Suppressor macrophage (primary cell): Measurements from ENCODE around the gene PLA2G2D.
A peak's percentile ranks its signal among the peaks of the same experiment; 100 is the strongest.

Source experiments
- DNase-seq, 4 experiments: peaks; one replicate each; pipeline ENCODE4 v3.0.0-alpha.2; 2020 to 2022

Gene PLA2G2D

DNA sequence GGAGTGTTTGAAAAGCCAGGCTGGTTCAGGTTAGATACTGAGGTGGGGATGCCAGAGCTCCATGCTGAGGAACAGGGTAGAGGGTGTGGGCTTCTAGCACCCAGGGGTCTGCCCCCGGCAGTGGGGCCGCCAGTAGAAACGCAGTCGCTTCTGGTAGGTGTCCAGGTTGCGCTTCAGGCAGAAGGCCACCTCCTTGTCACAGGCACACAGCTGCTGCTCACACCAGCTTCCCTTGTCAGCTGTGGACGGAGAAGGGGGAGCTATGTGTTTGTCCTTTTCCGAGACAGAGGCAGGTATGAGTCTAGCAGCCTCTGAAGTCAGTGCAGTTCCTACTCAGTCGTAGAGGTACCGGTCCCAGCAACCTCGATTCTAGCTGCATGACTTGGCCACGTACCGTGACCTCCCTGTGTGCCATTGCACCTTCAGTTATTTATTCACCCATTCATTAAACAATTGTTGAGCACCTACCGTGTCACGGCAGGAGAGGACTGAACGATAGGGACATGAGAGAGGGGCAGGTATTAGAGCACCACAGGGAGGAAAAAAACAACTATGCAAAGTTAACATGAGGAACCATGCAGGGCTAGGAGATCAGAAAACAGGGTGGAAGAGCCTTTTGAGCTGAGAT is 5.2 kb downstream of the PLA2G2D start:
- DNase-seq = no peak

DNA sequence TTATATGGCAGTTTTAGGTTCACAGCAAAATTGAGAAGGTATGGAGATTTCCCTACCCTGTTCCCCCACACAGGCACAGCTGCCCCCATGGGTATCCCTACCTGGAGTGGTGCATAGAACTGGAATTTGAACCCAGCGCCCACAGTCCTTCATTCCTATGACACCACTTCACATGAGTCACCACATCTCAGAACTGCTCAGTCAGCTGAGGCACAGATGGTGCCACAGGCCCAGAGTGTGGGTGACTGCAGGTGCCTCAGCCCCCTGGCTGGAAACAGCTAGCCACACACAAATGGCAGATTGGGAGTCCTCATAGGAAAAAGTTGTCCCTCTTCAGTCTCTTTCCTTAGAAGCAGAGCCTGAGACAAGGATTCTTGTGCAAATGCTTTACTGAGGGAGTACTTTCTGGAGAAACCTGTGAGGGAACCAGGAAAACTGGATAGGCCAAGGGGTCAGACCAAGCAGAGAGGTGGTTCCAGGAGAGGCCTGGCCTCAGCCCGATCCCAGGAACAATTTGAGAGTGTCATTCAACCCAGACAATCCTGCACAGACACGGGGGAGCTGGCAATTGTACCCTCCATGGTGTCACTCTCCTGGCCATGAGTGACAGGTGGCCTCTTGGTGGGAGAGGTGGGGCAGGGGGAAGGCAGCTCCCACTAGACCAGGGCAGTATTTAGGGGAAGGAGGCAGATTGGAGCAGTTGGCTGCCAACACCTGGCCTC is 6.9 kb downstream of the PLA2G2D start:
- no peak for DNase-seq

DNA sequence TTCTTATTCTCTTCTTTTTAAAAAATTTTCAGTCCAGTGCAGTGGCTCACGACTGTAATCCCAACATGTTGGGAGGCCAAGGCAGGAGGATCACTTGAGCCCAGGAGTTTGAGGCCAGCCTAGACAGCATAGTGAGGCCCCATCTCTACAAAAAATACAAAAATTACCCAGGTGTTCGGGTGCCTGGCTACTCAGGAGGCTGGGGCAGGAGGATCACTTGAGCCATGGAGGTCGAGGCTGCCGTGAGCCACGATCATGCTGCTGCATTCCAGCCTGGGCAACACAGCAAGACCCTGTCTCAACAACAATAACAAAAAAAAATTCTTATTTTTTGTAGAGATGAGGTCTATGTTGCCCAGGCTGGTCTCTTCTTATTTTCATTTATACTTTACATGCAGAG is 7.9 kb downstream of the PLA2G2D start:
- no peak for DNase-seq

DNA sequence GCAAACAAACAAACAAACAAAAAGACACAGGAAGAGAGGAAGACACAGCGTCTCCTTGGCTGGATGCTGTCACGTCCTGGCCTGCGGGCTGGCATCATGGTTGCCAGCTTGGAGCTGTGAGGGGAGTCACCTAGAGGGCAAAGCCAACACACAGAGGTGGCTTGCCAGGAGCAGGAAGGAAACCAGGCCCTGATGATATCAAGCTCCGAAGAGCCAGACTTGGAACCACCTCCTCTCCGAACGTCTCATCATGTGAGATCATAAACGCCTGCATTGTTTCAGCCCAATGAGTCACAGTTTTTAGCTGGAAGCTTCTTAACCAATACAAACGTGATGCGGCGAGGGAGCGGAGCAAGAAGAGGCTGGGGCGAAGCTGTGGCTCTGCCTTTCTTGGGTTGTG is 8.7 kb downstream of the PLA2G2D start:
- DNase-seq = peak in 1 of 4 experiments; percentile 7

DNA sequence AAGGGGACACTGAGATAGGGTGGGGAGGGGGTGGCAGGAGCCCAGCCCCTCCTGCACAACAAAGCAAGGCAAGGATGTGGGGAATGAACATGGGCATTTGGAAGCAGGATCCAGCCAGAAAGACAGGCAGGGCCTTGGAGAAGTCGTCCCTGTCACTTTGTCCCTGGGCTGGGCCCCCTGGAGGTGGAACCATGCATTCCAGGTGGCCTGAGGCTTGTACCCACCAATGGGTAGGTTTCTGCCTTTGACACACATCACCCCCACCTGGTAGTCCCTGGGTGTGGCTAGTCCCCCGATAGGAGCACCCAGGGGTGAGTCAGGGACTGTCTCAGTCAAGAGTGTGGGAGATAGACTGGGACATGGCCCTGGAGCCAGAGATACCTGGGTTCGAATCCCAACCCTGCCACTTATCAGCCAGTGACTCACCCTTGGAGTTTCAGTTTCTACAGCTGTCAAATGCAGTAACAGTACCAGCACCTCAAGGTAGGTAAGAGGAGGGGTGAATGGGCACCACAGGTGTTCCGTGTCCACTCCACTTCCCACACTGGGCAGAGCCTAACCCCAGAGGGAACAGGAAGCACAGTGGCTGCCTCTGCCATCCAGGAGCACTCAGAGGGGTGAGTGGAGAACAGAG is 10.0 kb downstream of the PLA2G2D start:
- no peak for DNase-seq

DNA sequence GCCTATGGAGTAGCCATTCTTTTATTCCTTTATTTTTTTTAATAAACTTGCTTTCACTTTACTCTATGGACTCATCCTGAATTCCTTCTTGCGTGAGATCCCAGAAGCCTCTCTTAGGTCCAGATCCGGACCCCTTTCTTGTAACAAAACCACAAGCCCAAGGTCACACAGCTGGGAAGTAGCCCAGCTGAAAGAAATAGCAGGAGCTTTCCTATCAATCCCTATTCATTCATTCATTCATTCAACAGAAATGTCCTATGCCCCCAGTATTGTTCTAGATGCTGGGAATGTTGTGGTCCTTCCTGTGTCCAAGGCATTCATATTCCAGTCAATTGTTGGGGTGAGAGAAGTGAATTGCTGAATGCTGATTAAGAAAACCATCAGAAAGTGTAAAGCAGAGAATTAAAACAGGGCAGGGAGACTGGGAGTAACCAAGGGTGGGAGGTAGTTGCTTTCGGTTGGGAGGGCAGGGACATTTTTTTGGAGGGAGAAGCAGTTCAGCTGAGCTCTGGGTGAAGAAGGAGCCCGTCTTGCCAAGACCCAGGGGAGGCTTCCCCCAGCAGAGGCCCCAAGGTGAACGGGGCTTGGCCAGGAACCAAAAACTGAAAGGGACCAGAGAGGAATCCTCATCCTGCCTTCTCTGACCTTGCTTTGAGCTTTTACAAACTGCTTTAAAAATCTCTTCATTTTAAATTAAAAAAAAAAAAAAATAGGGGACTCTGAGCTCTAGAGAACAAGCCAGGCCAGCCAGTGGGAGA is 10.8 kb downstream of the PLA2G2D start:
- no peak for DNase-seq

DNA sequence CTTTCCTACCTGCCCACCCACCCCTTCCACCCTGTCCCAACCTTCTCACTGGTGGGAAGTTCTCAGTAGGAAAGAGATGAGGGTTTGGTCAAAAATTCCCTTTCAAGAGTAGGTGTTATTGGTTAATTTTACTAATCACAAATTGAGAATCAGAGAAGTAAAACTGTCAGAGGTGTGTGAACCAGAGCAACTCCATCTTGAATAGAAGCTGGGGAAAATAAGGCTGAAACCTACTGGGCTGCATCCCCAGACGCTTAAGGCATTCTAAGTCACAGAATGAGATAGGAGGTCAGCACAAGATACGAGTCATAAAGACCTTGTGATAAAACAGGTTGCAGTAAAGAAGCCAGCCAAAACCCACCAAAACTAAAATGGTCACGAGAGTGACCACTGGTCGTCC is 11.5 kb downstream of the PLA2G2D start:
- no peak for DNase-seq

DNA sequence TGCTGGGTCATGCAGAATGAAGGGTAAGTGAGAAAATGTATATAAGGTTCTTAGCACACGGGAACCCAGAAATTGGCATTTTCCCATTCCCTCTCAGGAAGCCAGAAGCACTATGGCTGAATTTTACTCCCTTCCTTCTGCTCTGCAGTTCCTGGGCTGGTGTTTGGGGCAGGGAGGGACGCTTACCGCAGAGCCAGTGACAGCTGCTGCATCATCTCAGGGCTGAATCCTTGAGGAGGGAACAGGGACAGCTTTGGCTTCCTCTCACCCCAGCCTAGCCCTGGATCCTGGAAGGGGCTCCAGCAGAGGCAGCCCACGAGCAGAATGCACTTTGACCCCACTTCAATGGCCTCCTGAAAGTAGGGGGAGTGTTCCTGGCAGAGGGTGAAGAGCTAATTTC is 12.0 kb downstream of the PLA2G2D start:
- DNase-seq = no peak

DNA sequence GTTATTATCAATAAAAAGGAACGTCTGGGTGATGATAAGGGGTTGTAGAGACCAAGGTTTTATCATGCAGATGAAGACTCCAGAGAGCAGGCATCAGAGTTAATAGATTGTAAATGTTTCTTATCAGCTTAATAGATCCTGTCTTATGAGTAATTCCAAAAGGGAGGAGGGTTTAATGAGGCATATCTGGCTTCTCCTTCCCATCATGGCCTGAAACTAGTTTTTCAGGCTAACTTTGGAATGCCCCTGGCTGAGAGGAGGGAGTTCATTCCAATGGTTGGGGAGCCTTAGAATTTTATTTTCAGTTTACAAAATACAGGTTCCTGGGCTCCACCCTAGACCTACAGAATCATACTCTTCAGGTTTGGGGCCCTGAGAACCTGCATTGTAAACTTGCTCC is 13.5 kb downstream of the PLA2G2D start:
- no peak for DNase-seq

DNA sequence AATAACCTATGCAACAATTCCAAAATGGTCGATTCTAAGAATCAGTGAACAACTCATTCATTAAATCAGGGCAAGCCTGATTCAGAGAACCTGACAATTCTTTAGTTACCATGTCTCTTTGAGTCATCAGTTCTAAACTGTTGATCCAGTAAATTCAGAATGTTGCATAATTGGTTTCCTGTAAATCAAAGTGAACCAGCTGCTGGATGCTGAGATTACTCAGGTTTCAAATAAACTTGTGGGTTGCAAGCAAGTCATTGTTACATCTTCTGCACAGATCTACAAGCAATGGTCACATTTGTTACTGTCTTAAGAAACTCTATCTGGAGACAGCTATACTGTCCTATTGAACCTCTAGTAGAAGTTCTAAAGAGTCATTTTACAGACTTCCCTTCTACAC is 16.5 kb downstream of the PLA2G2D start:
- DNase-seq = peak in 2 of 4 experiments; percentile 27 to 42

DNA sequence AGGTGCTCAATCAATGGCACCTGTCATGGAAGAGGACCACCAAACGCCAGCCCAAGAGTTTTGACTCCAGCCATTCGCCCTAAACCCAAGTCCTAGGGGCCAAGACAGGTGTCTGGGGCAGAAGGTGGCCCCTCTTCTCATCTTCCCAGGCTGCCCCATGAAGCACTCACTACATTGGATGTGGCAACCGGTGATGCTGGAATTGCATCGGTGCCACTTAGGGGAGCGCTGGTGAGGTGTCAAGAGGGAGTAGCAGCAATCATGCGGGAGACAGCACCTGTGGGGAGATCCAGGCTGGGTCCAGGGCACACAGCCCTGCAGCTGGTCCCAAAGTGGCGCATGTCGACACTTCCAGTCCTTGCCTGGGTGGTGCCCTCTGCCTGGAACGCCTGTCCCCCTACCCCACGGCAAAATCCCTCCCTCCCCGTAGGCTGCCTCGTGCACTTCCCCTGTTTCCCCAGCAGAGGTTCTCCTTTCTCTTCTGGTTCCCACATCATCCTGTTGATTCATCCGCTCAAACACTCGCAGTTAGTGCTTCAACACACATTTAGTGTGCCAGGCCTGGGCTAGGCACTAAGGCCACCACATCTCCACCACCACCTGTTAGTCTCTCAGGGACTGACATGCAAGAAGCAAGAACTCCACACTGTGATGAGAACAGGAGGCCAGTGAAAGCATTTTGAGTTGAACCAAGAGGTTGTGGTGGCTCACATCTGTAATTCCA is 18.5 kb downstream of the PLA2G2D start:
- peak; percentile 57 to 79 (median 66) for DNase-seq

DNA sequence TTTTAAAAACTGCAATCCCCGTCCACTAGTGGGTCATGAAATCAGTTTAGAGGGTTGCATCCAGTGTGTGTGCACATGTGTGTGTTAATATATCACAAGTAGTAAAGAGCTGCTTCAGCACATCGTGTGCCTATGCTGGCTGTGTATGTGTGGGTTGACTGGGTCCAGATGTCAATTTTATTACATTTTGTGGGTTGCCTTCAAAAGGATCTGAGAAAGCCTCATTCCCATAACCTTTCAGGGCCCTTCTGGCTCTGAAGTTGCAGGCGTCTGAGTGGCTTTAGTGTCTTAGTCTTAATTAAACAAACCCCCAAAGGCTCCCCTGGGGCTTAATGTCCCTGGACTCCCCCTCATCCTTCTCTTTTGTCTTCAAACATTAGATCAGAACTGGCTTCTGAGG is 19.8 kb downstream of the PLA2G2D start:
- DNase-seq = no peak

DNA sequence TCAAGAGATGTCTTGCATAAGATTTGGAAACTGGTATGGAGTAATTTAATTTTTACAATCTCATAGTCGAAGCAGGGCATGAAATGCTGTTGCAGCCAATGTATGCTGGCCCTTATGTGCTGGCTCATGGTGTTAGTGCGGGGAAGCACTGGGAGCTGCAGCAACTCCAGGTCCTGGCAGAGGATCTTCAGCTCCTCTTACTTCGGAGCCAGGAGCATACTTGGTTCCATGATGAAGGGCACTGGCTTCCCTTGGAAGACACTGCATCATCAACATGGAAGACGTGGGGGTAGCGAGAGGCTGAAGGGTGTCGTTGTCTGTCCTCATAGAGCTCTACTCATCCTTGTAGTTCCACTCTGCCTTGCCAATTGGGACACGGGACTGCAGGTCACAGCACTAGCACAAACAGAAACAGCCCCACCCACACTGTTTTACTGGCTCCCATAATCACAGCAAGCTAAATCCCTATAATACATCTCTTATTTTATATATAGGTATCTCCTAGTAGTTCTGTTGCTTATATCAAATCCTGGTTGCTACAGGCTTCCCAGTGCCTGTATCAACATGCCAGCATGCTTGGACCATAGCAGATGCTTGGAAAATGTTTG is 22.4 kb downstream of the PLA2G2D start:
- no peak for DNase-seq

DNA sequence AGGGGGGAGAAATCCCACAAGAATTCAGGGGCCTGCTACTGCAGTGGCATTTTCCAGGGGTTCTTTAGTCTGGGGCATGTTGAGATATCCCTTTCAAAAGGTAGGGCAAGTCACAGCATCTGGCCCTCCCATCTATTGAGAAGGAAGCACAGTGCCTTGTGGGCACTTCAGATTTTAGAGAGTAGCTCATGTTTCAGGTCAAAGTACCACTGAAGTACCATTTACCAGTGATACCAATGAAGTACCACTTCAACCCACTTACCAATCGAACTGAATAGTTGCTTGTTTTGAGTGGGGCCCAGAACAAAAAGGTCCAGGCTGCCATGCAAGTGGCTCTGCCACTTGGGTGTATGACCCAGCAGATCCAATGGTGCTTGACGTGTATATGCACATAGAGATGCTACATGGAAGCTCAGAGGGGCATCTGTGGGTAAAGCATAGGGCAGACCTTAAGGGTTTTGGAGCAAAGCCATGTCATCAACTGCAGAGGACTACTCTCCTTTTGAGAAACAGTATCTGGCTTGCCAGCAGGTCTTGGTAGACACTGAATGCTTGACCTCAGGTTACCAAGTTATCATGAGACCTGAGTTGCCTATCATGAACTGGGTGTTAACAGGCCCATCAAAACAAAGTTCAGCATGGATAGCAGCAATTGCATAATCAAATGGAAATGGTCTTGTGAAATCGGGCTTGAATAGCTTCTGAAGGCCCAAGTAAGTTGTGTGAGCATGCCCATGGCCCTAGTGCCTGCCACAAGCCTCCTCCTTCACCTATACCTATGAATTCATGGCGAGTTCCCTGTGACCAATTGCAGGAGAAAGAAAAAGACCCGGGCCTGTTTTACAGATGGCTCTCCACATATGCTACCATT is 23.5 kb downstream of the PLA2G2D start:
- DNase-seq = peak in 1 of 4 experiments; percentile 28

DNA sequence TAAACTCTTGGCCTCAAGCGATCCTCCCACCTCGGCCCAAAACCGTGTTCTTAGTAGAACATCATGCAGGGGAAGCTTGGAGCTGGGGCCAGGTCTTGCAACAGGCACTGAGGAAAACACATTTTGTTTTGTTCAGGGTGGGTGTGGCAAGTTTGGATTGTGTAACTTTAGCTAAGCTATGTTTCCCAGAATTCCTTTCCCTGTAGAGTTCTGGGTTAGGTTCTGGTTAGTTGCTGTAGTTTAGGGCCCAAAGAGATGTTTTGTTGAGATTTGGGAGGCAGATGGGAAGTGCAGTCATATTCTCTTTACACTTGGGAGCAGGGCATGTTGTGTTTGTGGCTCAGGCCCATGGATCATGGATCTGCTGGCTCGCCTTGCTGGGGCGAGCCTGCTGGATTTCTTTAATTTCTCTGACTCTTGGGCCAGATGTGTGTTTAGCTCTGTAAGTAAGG is 25.4 kb downstream of the PLA2G2D start:
- peak in 1 of 4 experiments; percentile 12 for DNase-seq

DNA sequence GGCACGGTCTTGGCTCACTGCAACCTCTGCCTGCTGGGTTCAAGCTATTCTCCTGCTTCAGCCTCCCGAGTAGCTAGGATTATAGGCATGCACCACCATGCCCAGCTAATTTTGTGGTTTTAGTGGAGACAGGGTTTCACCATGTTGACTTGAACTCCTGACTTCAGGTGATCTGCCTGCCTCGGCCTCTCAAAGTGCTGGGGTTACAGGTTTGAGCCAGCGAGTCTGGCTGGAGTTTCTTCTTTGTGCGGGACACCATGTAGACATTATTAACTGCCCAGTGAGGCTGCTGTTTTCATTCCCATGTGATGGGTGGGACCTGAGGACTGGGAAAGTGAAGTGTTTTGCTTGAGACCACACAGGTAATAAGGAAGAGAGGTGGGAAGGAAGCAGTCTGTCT is 26.0 kb downstream of the PLA2G2D start:
- DNase-seq = no peak

DNA sequence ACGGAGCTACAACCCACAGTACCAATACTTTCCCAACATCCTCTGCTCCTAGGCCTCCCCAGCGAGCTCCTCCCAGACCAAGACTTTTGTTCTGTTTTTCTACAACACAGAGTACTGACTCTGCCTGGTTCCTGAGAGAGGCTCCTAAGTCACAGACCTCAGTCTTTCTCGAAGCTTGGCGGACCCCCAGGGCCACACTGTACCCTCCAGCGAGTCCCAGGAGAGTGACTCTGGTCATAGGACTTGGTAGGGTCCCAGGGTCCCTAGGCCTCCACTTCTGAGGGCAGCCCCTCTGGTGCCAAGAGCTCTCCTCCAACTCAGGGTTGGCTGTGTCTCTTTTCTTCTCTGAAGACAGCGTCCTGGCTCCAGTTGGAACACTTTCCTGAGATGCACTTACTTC is 28.7 kb downstream of the PLA2G2D start:
- no peak for DNase-seq

DNA sequence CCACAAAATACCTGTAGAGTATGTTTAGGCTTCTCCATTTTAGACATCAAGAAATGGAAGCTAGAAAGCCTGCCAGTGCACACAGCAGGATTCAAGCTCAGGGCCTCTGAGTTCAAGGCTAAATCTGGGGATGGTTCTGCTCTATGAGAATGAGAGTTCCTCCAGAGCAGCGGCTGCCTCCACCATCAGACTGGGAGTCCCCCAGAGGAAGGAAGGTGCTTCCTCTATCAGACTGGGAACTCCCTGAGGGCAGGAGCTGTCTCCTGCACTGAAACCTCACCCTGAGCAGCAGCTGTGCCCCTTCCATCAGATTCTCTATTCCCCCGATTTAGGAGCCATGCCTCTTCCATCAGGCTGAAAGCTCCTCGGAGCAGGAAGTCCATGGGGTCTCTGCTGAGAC is 29.2 kb downstream of the PLA2G2D start:
- no peak for DNase-seq

DNA sequence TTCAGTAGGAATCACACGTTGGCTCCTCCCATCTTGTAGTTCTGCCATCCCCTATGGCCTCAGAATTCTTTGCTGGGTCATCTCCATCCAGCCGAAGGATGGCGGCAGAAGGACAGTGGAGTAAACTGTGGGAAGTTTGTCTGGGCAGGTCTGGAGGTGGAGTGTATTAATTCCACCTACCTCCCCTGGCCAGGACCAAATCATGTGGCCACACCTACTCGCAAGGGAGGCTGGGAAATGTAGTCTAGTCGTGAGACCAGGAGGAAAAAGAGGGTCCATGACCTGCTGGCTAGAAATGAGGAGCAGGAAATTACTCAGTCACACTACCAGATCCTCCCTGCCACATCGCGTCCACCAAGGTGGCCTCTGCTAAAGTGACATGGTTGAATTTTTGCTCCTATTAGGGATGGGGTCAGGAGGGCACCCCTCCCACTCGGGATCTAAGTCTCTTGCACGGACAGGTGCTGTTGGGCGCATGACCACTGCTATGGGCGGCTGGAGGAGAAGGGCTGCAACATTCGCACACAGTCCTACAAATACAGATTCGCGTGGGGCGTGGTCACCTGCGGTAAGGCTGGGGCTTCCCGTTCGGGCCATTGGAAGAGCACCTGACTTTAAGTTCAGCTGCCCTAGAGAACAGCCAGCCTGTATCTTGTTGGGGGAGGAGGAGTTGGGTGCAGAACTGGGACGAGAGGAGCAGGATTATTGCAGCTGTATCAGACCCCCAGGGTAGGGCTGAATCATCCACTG is 29.8 kb downstream of the PLA2G2D start:
- no peak for DNase-seq

DNA sequence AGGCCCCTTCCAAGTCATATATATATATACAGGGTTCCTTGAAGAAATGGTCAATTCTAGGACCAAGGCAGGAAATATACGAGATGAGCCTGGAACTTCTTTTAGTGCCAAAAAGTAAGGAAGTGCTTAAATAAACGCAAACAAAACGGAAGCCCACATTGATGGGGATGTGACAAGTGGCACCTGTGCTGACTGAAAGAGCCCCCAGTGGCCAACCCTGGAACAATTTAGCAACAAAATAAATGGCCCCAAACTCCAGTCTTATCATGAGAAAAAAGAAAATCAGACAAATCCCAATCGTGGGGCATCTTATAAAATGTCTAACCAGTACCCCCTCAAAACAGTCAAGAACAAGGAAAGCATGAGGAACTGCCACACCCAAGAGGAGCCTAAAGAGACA is 31.7 kb downstream of the PLA2G2D start:
- no peak for DNase-seq
